ENCODE data around the gene CLBA1. TPM values are rescaled to one million over a fixed set of nuclear protein-coding genes. Genes with fewer than 3 reads are reported as not detected.

The CLBA1 gene
- total and polyA plus RNA-seq, 2 experiments from 2014 or later: 1.6 to 1.8 TPM

DNA sequence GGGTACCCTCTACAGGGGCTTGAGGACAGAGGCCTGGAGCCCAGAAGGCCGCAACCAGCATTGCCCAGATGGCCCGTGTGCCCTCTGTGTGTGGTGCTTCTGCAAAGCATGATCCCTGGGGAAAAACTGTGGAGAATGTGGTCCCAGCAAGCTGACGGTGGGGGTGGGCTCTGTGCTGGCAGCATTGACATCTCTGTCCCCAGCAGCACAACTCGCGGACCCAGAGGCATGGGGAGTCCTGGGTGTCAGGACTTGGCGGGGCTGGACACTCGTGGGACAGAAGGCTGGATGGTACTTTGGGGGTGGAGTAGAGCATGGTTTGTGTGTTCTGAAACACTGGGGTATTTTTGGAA, 4.3 kb downstream of the CLBA1 start:
- H3K27me3 Mint-ChIP-seq (ENCODE audit: insufficient read depth, low read depth, poor library complexity): peaks cover 13% of the 10 kb centered on the region
- peaks cover 10% of the 10 kb centered on the region; the same call in 2 of the 3 replicates for H3K36me3 Mint-ChIP-seq (ENCODE audit: low read depth)
- Histone ChIP-seq H3K4me3 (no peak overlapping the region), H3K36me3 (ENCODE audit: insufficient read depth) (no peaks in the 10 kb centered on the region), H3K79me2 (replicated peaks; ENCODE audit: insufficient read depth) (no peaks in the 10 kb centered on the region), H3K9me2 (ENCODE audit: insufficient read depth) (no peaks in the 10 kb centered on the region), H4K20me1 (replicated peaks; ENCODE audit: insufficient read depth) (no peaks in the 10 kb centered on the region), H3K4me1 (ENCODE audit: insufficient read depth) (no peaks in the 10 kb centered on the region), H3F3A (replicated peaks; ENCODE audit: low read depth) (no peaks in the 10 kb centered on the region), H2AFZ (no peak overlapping the region), H3K27me3 (ENCODE audit: insufficient read depth) (no peaks in the 10 kb centered on the region), H3K27ac (ENCODE audit: low read depth) (no peak overlapping the region), H3K4me2 (no peak overlapping the region)
- TF ChIP-seq JUNB (IDR thresholded peaks at IDR 0.05; ENCODE audit: unreplicated experiment) (no peak), NANOG (IDR thresholded peaks at IDR 0.05; ENCODE audit: borderline replicate concordance) (no peak), STAT1 (IDR thresholded peaks at IDR 0.05; ENCODE audit: unreplicated experiment) (no peak), EZH2 (IDR thresholded peaks at IDR 0.05; ENCODE audit: low read depth, unreplicated experiment) (no peak), ZNF114 (CRISPR knock-in tag; IDR thresholded peaks at IDR 0.05) (no peak)
- TF ChIP-seq, protein P1, sequence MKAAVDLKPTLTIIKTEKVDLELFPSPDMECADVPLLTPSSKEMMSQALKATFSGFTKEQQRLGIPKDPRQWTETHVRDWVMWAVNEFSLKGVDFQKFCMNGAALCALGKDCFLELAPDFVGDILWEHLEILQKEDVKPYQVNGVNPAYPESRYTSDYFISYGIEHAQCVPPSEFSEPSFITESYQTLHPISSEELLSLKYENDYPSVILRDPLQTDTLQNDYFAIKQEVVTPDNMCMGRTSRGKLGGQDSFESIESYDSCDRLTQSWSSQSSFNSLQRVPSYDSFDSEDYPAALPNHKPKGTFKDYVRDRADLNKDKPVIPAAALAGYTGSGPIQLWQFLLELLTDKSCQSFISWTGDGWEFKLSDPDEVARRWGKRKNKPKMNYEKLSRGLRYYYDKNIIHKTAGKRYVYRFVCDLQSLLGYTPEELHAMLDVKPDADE (IDR thresholded peaks at IDR 0.05): no peak
- TF ChIP-seq, protein P2, sequence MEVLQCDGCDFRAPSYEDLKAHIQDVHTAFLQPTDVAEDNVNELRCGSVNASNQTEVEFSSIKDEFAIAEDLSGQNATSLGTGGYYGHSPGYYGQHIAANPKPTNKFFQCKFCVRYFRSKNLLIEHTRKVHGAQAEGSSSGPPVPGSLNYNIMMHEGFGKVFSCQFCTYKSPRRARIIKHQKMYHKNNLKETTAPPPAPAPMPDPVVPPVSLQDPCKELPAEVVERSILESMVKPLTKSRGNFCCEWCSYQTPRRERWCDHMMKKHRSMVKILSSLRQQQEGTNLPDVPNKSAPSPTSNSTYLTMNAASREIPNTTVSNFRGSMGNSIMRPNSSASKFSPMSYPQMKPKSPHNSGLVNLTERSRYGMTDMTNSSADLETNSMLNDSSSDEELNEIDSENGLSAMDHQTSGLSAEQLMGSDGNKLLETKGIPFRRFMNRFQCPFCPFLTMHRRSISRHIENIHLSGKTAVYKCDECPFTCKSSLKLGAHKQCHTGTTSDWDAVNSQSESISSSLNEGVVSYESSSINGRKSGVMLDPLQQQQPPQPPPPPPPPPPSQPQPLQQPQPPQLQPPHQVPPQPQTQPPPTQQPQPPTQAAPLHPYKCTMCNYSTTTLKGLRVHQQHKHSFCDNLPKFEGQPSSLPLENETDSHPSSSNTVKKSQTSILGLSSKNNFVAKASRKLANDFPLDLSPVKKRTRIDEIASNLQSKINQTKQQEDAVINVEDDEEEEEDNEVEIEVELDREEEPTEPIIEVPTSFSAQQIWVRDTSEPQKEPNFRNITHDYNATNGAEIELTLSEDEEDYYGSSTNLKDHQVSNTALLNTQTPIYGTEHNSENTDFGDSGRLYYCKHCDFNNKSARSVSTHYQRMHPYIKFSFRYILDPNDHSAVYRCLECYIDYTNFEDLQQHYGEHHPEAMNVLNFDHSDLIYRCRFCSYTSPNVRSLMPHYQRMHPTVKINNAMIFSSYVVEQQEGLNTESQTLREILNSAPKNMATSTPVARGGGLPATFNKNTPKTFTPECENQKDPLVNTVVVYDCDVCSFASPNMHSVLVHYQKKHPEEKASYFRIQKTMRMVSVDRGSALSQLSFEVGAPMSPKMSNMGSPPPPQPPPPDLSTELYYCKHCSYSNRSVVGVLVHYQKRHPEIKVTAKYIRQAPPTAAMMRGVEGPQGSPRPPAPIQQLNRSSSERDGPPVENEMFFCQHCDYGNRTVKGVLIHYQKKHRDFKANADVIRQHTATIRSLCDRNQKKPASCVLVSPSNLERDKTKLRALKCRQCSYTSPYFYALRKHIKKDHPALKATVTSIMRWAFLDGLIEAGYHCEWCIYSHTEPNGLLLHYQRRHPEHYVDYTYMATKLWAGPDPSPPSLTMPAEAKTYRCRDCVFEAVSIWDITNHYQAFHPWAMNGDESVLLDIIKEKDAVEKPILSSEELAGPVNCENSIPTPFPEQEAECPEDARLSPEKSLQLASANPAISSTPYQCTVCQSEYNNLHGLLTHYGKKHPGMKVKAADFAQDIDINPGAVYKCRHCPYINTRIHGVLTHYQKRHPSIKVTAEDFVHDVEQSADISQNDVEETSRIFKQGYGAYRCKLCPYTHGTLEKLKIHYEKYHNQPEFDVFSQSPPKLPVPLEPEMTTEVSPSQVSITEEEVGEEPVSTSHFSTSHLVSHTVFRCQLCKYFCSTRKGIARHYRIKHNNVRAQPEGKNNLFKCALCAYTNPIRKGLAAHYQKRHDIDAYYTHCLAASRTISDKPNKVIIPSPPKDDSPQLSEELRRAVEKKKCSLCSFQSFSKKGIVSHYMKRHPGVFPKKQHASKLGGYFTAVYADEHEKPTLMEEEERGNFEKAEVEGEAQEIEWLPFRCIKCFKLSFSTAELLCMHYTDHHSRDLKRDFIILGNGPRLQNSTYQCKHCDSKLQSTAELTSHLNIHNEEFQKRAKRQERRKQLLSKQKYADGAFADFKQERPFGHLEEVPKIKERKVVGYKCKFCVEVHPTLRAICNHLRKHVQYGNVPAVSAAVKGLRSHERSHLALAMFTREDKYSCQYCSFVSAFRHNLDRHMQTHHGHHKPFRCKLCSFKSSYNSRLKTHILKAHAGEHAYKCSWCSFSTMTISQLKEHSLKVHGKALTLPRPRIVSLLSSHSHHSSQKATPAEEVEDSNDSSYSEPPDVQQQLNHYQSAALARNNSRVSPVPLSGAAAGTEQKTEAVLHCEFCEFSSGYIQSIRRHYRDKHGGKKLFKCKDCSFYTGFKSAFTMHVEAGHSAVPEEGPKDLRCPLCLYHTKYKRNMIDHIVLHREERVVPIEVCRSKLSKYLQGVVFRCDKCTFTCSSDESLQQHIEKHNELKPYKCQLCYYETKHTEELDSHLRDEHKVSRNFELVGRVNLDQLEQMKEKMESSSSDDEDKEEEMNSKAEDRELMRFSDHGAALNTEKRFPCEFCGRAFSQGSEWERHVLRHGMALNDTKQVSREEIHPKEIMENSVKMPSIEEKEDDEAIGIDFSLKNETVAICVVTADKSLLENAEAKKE (CRISPR knock-in tag; IDR thresholded peaks at IDR 0.05): no peak
- TF ChIP-seq, protein P3, sequence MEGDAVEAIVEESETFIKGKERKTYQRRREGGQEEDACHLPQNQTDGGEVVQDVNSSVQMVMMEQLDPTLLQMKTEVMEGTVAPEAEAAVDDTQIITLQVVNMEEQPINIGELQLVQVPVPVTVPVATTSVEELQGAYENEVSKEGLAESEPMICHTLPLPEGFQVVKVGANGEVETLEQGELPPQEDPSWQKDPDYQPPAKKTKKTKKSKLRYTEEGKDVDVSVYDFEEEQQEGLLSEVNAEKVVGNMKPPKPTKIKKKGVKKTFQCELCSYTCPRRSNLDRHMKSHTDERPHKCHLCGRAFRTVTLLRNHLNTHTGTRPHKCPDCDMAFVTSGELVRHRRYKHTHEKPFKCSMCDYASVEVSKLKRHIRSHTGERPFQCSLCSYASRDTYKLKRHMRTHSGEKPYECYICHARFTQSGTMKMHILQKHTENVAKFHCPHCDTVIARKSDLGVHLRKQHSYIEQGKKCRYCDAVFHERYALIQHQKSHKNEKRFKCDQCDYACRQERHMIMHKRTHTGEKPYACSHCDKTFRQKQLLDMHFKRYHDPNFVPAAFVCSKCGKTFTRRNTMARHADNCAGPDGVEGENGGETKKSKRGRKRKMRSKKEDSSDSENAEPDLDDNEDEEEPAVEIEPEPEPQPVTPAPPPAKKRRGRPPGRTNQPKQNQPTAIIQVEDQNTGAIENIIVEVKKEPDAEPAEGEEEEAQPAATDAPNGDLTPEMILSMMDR (conservative IDR thresholded peaks at IDR 0.05; ENCODE audit: low read depth in 2 of 2): no peak
- TF ChIP-seq, protein P4, sequence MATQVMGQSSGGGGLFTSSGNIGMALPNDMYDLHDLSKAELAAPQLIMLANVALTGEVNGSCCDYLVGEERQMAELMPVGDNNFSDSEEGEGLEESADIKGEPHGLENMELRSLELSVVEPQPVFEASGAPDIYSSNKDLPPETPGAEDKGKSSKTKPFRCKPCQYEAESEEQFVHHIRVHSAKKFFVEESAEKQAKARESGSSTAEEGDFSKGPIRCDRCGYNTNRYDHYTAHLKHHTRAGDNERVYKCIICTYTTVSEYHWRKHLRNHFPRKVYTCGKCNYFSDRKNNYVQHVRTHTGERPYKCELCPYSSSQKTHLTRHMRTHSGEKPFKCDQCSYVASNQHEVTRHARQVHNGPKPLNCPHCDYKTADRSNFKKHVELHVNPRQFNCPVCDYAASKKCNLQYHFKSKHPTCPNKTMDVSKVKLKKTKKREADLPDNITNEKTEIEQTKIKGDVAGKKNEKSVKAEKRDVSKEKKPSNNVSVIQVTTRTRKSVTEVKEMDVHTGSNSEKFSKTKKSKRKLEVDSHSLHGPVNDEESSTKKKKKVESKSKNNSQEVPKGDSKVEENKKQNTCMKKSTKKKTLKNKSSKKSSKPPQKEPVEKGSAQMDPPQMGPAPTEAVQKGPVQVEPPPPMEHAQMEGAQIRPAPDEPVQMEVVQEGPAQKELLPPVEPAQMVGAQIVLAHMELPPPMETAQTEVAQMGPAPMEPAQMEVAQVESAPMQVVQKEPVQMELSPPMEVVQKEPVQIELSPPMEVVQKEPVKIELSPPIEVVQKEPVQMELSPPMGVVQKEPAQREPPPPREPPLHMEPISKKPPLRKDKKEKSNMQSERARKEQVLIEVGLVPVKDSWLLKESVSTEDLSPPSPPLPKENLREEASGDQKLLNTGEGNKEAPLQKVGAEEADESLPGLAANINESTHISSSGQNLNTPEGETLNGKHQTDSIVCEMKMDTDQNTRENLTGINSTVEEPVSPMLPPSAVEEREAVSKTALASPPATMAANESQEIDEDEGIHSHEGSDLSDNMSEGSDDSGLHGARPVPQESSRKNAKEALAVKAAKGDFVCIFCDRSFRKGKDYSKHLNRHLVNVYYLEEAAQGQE (IDR thresholded peaks at IDR 0.05; ENCODE audit: unreplicated experiment): no peak
- H3K27ac Mint-ChIP-seq: no peak overlapping the region
- ATAC-seq: no peak
- H3K4me3 Mint-ChIP-seq: no peak overlapping the region
- no peaks in the 10 kb centered on the region; the same call in 2 of the 3 replicates for H3K9me3 Mint-ChIP-seq
- H3K4me1 Mint-ChIP-seq: no peaks in the 10 kb centered on the region; the same call in 2 of the 3 replicates
- DNase-seq (ENCODE audit: low spot score): no peak

All from GM23338 (cell line).